GM20000 (cell line): ENCODE measurements around the gene P2RY1.
"Not testable (repeated sequence)": the region's sequence is repeated elsewhere in the genome, so short reads cannot be mapped to it uniquely, and the experiment has no call there.

ENCODE experiments used
- DNase-seq: peaks from one replicate; pipeline ENCODE4 v3.0.0; 2012; ENCODE audit warnings: low spot score
- CTCF ChIP-seq: IDR thresholded peaks from 2 replicates; pipeline ENCODE4 v1.5.1; 2012; ENCODE audit warnings: mild to moderate bottlenecking, control low read depth; ENCODE audit errors: extremely low read depth, missing control alignments

The P2RY1 gene

GRCh38 chr3:152839511-152839910 is 4.6 kb downstream of the P2RY1 start:
- DNase-seq = no peak
- no peak for TF ChIP-seq CTCF

- no peak for TF ChIP-seq CTCF
- no peak for DNase-seq
Observed at GRCh38 chr3:152841131-152841530, 6.2 kb downstream of the P2RY1 start.

- no peak for TF ChIP-seq CTCF
- DNase-seq = no peak
Observed at GRCh38 chr3:152842413-152842812, 7.5 kb downstream of the P2RY1 start.

GRCh38 chr3:152843955-152844354 is 9.0 kb downstream of the P2RY1 start:
- no peak for DNase-seq

GRCh38 chr3:152846572-152847202 is 11.8 kb downstream of the P2RY1 start:
- DNase-seq = not testable (repeated sequence)

More at GRCh38 chr3:152843955-152844354, 9.0 kb downstream of the P2RY1 start:
- TF ChIP-seq CTCF = no peak

GRCh38 chr3:152847599-152847998 is 12.7 kb downstream of the P2RY1 start:
- DNase-seq = not testable (repeated sequence)

- no peak for TF ChIP-seq CTCF
- DNase-seq = no peak
Observed at GRCh38 chr3:152849996-152850578, 15.2 kb downstream of the P2RY1 start.

- TF ChIP-seq CTCF = no peak
- no peak for DNase-seq
Observed at GRCh38 chr3:152853196-152853595, 18.3 kb downstream of the P2RY1 start.
